CD4-positive, alpha-beta T cell treated with Interleukin-4 for 4 hours (primary cell): Measurements from ENCODE around the gene THNSL1.
"Not testable (repeated sequence)": the region's sequence is repeated elsewhere in the genome, so short reads cannot be mapped to it uniquely, and the experiment has no call there.

Experiments used
- DNase-seq: peaks from one replicate; pipeline ENCODE4 v3.0.0-alpha.2; 2020

The THNSL1 gene

GRCh38 chr10:24998044-24998443, 18.4 kb upstream of the THNSL1 start:
- DNase-seq = no peak

GRCh38 chr10:25011591-25011990, 4.8 kb upstream of the THNSL1 start:
- DNase-seq = not testable (repeated sequence)

- DNase-seq = no peak
Measured at GRCh38 chr10:25014579-25014978, 1.8 kb upstream of the THNSL1 start.

GRCh38 chr10:25015828-25016375, 510 bp upstream of the THNSL1 start, which contains the start of gene ENKUR:
Gene ENKUR (minus strand): TSS chr10:25016158. CDS start chr10:25015936, 222 bp downstream.
- DNase-seq = peak; percentile 95

- no peak for DNase-seq
Measured at GRCh38 chr10:25017154-25017590, 760 bp downstream of the THNSL1 start.

- no peak for DNase-seq
Measured at GRCh38 chr10:25017661-25018060, 1.2 kb downstream of the THNSL1 start.

- DNase-seq = no peak
Measured at GRCh38 chr10:25018703-25019102, 2.3 kb downstream of the THNSL1 start.

- no peak for DNase-seq
Measured at GRCh38 chr10:25023278-25023677, 6.9 kb downstream of the THNSL1 start.

- no peak for DNase-seq
Measured at GRCh38 chr10:25024528-25024927, 8.1 kb downstream of the THNSL1 start.

GRCh38 chr10:25026463-25026862, 10.1 kb downstream of the THNSL1 start:
- DNase-seq = no peak

- DNase-seq = no peak
Measured at GRCh38 chr10:25028711-25029110, 12.3 kb downstream of the THNSL1 start.

- DNase-seq = no peak
Measured at GRCh38 chr10:25029519-25029918, 13.1 kb downstream of the THNSL1 start.

- DNase-seq = no peak
Measured at GRCh38 chr10:25036381-25036780, 20.0 kb downstream of the THNSL1 start.

- no peak for DNase-seq
Measured at GRCh38 chr10:25038325-25038724, 21.9 kb downstream of the THNSL1 start.

GRCh38 chr10:25039531-25039930, 23.1 kb downstream of the THNSL1 start:
- no peak for DNase-seq

GRCh38 chr10:25046641-25047040, 30.2 kb downstream of the THNSL1 start:
- no peak for DNase-seq

GRCh38 chr10:25047088-25047487, 30.7 kb downstream of the THNSL1 start:
- no peak for DNase-seq

- DNase-seq = no peak
Measured at GRCh38 chr10:25047591-25048301, 31.3 kb downstream of the THNSL1 start.

GRCh38 chr10:25048450-25048849, 32.0 kb downstream of the THNSL1 start:
- no peak for DNase-seq

- no peak for DNase-seq
Measured at GRCh38 chr10:25049966-25050365, 33.6 kb downstream of the THNSL1 start.

- DNase-seq = no peak
Measured at GRCh38 chr10:25050402-25050801, 34.0 kb downstream of the THNSL1 start.

- DNase-seq = no peak
Measured at GRCh38 chr10:25052012-25052411, 35.6 kb downstream of the THNSL1 start.

GRCh38 chr10:25056726-25057125, 40.3 kb downstream of the THNSL1 start:
- DNase-seq = no peak

- no peak for DNase-seq
Measured at GRCh38 chr10:25057886-25058285, 41.5 kb downstream of the THNSL1 start.

- DNase-seq = no peak
Measured at GRCh38 chr10:25059990-25060389, 43.6 kb downstream of the THNSL1 start.
